ENCODE data around the gene LRBA. TPM values are rescaled to one million over a fixed set of nuclear protein-coding genes. Genes with fewer than 3 reads are reported as not detected.
A peak's percentile ranks its signal among the peaks of the same experiment; 100 is the strongest.
"Not testable (repeated sequence)": the region's sequence is repeated elsewhere in the genome, so short reads cannot be mapped to it uniquely, and the experiment has no call there.

Gene LRBA
- total and polyA plus RNA-seq, 9 donors: 20.7 to 30.5 (median 27.7) TPM

- no peaks in the 10 kb centered on the region for H3K27me3 ChIP-seq (ENCODE audit: control insufficient read depth, insufficient read depth, low read length)
- H3K36me3 ChIP-seq (ENCODE audit: control insufficient read depth, insufficient read depth, low read length): no peaks in the 10 kb centered on the region
- H3K4me3 ChIP-seq (ENCODE audit: low read length): no peak overlapping the region
- no peaks in the 10 kb centered on the region for H3K9me3 ChIP-seq (replicated peaks; ENCODE audit: control insufficient read depth, low read depth, low read length)
- no peaks in the 10 kb centered on the region for H3K4me1 ChIP-seq (ENCODE audit: control insufficient read depth, insufficient read depth, low read length)
- no peak for DNase-seq
- no peak overlapping the region for H3K27ac ChIP-seq (ENCODE audit: low read length)
- WGBS (ENCODE audit: insufficient coverage): 71% methylated on average over 5 of the region's 11 CpGs
These were observed 38.5 kb downstream of the LRBA start for GRCh38 chr4:150976478-150977118.

GRCh38 chr4:150974750-150975149, 40.3 kb downstream of the LRBA start:
- Histone ChIP-seq H3K4me1 (ENCODE audit: control insufficient read depth, insufficient read depth, low read length) (no peaks in the 10 kb centered on the region), H3K9me3 (replicated peaks; ENCODE audit: control insufficient read depth, low read depth, low read length) (no peaks in the 10 kb centered on the region), H3K27ac (ENCODE audit: low read length) (no peak overlapping the region), H3K27me3 (ENCODE audit: control insufficient read depth, insufficient read depth, low read length) (no peaks in the 10 kb centered on the region), H3K36me3 (ENCODE audit: control insufficient read depth, insufficient read depth, low read length) (no peaks in the 10 kb centered on the region), H3K4me3 (ENCODE audit: low read length) (no peak overlapping the region)
- DNase-seq: no peak
- no CpG with 5 or more reads among the region's 1 CpG for WGBS (ENCODE audit: insufficient coverage)

GRCh38 chr4:150974252-150974640, 40.8 kb downstream of the LRBA start:
- no CpG with 5 or more reads among the region's 1 CpG for WGBS (ENCODE audit: insufficient coverage)
- no peak overlapping the region for H3K27ac ChIP-seq (ENCODE audit: low read length)
- no peaks in the 10 kb centered on the region for H3K27me3 ChIP-seq (ENCODE audit: control insufficient read depth, insufficient read depth, low read length)
- no peak overlapping the region for H3K4me3 ChIP-seq (ENCODE audit: low read length)
- DNase-seq: no peak
- no peaks in the 10 kb centered on the region for H3K4me1 ChIP-seq (ENCODE audit: control insufficient read depth, insufficient read depth, low read length)
- H3K36me3 ChIP-seq (ENCODE audit: control insufficient read depth, insufficient read depth, low read length): no peaks in the 10 kb centered on the region
- no peaks in the 10 kb centered on the region for H3K9me3 ChIP-seq (replicated peaks; ENCODE audit: control insufficient read depth, low read depth, low read length)

- no peak overlapping the region for H3K4me3 ChIP-seq (ENCODE audit: low read length)
- no peak overlapping the region for H3K27ac ChIP-seq (ENCODE audit: low read length)
- H3K36me3 ChIP-seq (ENCODE audit: control insufficient read depth, insufficient read depth, low read length): no peaks in the 10 kb centered on the region
- WGBS (ENCODE audit: insufficient coverage): 88% methylated on average over 2 of the region's 6 CpGs
- no peaks in the 10 kb centered on the region for H3K4me1 ChIP-seq (ENCODE audit: control insufficient read depth, insufficient read depth, low read length)
- no peak for DNase-seq
- H3K27me3 ChIP-seq (ENCODE audit: control insufficient read depth, insufficient read depth, low read length): no peaks in the 10 kb centered on the region
- H3K9me3 ChIP-seq (replicated peaks; ENCODE audit: control insufficient read depth, low read depth, low read length): no peaks in the 10 kb centered on the region
These were observed 41.3 kb downstream of the LRBA start for GRCh38 chr4:150973626-150974251.

- Histone ChIP-seq H3K9me3 (replicated peaks; ENCODE audit: control insufficient read depth, low read depth, low read length) (no peaks in the 10 kb centered on the region), H3K4me1 (ENCODE audit: control insufficient read depth, insufficient read depth, low read length) (no peaks in the 10 kb centered on the region), H3K27me3 (ENCODE audit: control insufficient read depth, insufficient read depth, low read length) (no peaks in the 10 kb centered on the region), H3K4me3 (ENCODE audit: low read length) (no peak overlapping the region), H3K36me3 (ENCODE audit: control insufficient read depth, insufficient read depth, low read length) (no peaks in the 10 kb centered on the region), H3K27ac (ENCODE audit: low read length) (no peak overlapping the region)
- WGBS (ENCODE audit: insufficient coverage): no CpG with 5 or more reads among the region's 1 CpG
- DNase-seq: peak; percentile 3
These were observed 42.5 kb downstream of the LRBA start for GRCh38 chr4:150972592-150972991.

GRCh38 chr4:150971901-150972300, 43.2 kb downstream of the LRBA start:
- H3K9me3 ChIP-seq (replicated peaks; ENCODE audit: control insufficient read depth, low read depth, low read length): no peaks in the 10 kb centered on the region
- DNase-seq: no peak
- no peak overlapping the region for H3K27ac ChIP-seq (ENCODE audit: low read length)
- no peaks in the 10 kb centered on the region for H3K36me3 ChIP-seq (ENCODE audit: control insufficient read depth, insufficient read depth, low read length)
- no peak overlapping the region for H3K4me3 ChIP-seq (ENCODE audit: low read length)
- no peaks in the 10 kb centered on the region for H3K27me3 ChIP-seq (ENCODE audit: control insufficient read depth, insufficient read depth, low read length)
- no peaks in the 10 kb centered on the region for H3K4me1 ChIP-seq (ENCODE audit: control insufficient read depth, insufficient read depth, low read length)

- Histone ChIP-seq H3K27ac (ENCODE audit: low read length) (no peak overlapping the region), H3K27me3 (ENCODE audit: control insufficient read depth, insufficient read depth, low read length) (no peaks in the 10 kb centered on the region), H3K36me3 (ENCODE audit: control insufficient read depth, insufficient read depth, low read length) (no peaks in the 10 kb centered on the region), H3K4me3 (ENCODE audit: low read length) (no peak overlapping the region), H3K4me1 (ENCODE audit: control insufficient read depth, insufficient read depth, low read length) (no peaks in the 10 kb centered on the region), H3K9me3 (replicated peaks; ENCODE audit: control insufficient read depth, low read depth, low read length) (no peaks in the 10 kb centered on the region)
- no CpG with 5 or more reads among the region's 2 CpGs for WGBS (ENCODE audit: insufficient coverage)
- no peak for DNase-seq
These were observed 44.4 kb downstream of the LRBA start for GRCh38 chr4:150970685-150971151.

- Histone ChIP-seq H3K4me3 (ENCODE audit: low read length) (no peak overlapping the region), H3K27me3 (ENCODE audit: control insufficient read depth, insufficient read depth, low read length) (no peaks in the 10 kb centered on the region), H3K4me1 (ENCODE audit: control insufficient read depth, insufficient read depth, low read length) (no peaks in the 10 kb centered on the region), H3K27ac (ENCODE audit: low read length) (no peak overlapping the region), H3K9me3 (replicated peaks; ENCODE audit: control insufficient read depth, low read depth, low read length) (no peaks in the 10 kb centered on the region), H3K36me3 (ENCODE audit: control insufficient read depth, insufficient read depth, low read length) (no peaks in the 10 kb centered on the region)
- no peak for DNase-seq
These were observed 50.3 kb downstream of the LRBA start for GRCh38 chr4:150964754-150965153.

GRCh38 chr4:150963602-150964345, 51.3 kb downstream of the LRBA start:
- H3K4me1 ChIP-seq (ENCODE audit: control insufficient read depth, insufficient read depth, low read length): not testable (repeated sequence)
- WGBS (ENCODE audit: insufficient coverage): 96% methylated on average over 35 of the region's 47 CpGs

GRCh38 chr4:150962245-150962644, 52.8 kb downstream of the LRBA start:
- H3K4me3 ChIP-seq (ENCODE audit: low read length): no peak overlapping the region
- no peak overlapping the region for H3K27ac ChIP-seq (ENCODE audit: low read length)
- peaks cover 12% of the 10 kb centered on the region for H3K9me3 ChIP-seq (replicated peaks; ENCODE audit: control insufficient read depth, low read depth, low read length)
- no peaks in the 10 kb centered on the region for H3K36me3 ChIP-seq (ENCODE audit: control insufficient read depth, insufficient read depth, low read length)
- WGBS (ENCODE audit: insufficient coverage): no CpG with 5 or more reads among the region's 1 CpG
- DNase-seq: no peak
- H3K27me3 ChIP-seq (ENCODE audit: control insufficient read depth, insufficient read depth, low read length): no peaks in the 10 kb centered on the region
- no peaks in the 10 kb centered on the region for H3K4me1 ChIP-seq (ENCODE audit: control insufficient read depth, insufficient read depth, low read length)

More at GRCh38 chr4:150963602-150964345, 51.3 kb downstream of the LRBA start:
- not testable (repeated sequence) for H3K27ac ChIP-seq (ENCODE audit: low read length); H3K36me3 ChIP-seq (ENCODE audit: control insufficient read depth, insufficient read depth, low read length); H3K4me3 ChIP-seq (ENCODE audit: low read length); DNase-seq; H3K9me3 ChIP-seq (replicated peaks; ENCODE audit: control insufficient read depth, low read depth, low read length); H3K27me3 ChIP-seq (ENCODE audit: control insufficient read depth, insufficient read depth, low read length)

Data from muscle of leg (tissue), 11 donors.